ENCODE results near the gene MRPL14.

Gene MRPL14

DNA sequence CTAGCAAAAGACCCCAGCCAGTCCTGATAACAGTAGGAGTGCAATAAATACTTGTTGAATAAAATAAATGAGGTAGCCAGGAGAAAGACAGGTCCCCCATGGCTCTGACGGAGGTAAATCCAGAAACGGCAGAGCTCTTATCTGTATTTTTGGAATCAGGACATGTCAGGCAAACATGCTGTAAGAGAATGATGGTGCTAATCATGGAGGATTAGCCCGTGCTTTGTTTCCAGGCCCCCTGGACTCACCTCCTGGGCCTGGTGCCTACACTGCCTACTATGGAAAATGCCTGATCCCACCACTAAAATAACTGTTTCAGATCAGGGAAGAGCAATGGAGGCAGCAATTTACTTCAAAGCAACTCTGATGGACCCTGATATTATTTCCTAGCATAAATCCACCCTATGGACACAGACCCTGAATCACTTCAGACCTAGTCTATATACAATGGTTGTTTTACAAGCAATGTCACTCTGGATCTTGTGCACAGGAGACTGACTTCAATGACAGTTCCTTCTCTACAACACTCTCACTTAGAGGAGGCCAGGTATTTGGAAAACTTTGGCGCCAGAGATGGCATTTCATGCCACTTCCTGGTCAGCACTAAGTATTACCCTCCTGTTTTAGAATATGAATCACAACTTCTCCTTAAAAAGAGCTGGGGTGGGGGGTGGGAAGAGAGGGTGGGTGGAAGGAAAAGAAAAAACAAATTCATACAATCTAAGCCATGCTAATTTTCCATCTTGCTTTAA is 6.4 kb downstream of the MRPL14 start:
- DNase-seq = no peak

DNA sequence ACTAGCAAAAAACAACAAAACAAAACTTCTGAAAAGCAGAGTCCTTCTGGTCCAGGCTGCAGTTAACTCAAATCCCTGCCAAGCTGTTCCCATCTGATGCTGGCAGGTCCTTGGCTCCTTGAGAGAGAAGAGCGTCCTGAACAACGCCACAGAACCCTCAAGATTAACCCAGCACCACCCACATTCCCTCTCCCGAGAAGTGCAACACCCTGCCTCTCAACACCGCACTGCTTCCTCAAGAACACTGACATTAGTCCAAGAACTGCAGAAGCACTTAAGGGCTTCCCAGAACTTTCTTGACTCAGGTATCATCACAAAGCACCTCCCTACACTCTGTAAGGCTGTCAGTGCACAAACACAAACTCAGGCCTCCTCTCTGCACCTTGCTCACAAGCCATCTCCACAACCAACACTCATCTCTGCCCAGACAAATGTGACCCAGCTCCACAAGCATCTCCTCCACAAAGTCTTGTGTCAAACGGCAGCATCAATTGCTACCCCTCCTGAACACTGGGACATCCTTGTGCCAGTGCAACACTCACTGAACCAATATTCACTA is 7.5 kb downstream of the MRPL14 start:
- DNase-seq = no peak

DNA sequence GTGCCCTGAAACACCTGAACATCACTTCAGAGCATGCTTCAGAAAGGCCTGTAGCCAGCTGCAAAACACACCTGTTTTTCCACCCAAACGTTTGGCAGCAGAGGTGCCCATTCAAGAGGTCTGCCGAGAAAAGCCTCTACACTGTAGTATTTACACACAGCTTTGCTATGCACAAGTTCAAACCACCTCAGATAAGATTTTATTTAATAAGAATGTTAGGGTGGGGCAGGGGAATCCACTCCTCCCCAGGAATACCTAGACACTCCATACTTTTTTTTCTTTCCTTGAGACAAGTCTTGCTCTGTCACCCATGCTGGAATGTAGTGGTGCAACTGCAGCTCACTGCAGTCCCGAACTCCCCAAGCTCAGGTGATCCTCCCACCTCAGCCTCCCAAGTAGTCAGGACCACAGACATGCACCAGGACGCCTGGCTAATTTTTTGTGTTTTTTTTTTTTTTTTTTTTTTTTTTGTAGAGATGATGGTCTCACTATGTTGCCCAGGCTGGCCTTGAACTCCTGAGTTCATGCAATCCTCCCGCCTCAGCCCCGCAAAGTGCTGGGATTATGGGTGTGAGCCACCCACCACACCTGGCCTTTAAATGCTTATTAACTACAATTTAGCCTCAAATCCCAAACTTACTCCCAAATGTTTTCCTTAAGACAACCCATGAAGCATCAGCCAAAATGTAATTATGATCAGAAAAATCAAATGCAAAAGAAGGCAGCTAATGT is 9.7 kb downstream of the MRPL14 start:
- DNase-seq = no peak

DNA sequence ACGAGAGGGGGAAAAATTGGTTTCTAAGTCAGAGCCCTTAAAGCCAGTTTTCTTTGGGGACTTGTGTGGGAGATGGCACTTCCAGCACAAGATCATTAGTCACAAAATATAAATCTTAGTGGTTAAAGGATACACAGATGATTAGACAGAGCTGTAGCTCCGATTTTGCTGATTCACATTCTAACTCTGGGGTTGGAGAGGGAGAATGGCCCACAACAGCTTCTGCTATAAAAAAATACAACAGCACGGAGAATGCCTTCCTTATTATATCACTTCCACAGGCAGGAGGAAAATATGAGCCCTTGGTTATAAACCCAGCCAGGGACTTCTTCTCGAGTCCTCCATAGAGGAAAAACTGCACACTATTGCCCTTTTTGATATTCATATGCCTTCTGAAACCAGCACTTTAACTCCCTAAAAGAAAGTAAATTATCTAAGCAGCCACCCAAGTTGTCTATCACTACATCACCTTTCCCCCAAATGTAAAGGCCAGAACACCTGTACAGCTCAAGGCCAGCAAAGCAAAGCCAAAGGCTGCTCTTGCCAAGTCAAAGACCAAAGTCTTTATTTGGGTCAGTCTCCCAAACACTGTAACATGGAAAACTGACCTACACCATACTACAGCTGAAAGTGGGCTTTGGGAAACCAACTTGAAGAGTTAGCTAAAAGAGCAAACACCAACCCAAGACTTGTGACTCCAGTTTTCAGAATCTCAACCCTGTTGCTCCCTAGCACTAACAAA is 10.4 kb downstream of the MRPL14 start:
- DNase-seq = no peak

DNA sequence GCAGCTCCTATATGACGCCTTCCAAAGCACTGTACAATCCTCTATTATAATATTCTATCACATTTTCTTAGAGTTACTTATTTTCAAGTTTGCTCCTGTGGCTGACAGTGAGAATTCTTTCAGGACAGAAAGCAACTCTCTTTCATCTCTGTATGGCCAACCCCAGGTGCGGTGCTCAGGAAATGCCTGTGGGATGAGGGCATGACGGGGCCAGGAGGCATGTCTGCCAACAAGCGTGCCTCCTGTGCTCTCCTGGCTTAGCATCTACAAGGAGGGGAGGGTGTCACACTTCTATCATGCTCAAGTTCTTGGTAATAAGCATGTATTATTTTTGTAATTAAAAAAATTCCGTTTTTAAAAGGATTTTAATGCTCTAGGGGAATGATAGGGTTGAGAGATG is 11.4 kb downstream of the MRPL14 start:
- no peak for DNase-seq

DNA sequence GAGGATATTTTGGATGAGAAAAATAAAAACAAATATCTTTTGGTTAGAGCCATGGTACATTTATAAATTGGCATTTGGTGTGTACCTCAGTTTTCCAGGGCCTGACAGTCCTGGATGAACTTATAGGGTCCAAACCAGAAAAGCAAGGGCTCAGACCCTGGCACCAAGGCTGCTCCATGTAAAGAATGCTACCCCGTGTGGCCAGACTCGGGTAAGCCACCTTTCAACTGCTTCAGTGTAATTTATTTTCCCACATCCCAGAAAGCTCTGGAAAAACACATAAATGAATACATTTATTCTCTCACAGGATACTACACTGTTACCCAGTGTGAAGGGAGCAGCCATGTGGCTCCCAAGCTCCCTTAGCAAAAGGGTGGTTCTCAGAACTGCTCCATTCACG is 13.8 kb downstream of the MRPL14 start:
- DNase-seq = no peak

DNA sequence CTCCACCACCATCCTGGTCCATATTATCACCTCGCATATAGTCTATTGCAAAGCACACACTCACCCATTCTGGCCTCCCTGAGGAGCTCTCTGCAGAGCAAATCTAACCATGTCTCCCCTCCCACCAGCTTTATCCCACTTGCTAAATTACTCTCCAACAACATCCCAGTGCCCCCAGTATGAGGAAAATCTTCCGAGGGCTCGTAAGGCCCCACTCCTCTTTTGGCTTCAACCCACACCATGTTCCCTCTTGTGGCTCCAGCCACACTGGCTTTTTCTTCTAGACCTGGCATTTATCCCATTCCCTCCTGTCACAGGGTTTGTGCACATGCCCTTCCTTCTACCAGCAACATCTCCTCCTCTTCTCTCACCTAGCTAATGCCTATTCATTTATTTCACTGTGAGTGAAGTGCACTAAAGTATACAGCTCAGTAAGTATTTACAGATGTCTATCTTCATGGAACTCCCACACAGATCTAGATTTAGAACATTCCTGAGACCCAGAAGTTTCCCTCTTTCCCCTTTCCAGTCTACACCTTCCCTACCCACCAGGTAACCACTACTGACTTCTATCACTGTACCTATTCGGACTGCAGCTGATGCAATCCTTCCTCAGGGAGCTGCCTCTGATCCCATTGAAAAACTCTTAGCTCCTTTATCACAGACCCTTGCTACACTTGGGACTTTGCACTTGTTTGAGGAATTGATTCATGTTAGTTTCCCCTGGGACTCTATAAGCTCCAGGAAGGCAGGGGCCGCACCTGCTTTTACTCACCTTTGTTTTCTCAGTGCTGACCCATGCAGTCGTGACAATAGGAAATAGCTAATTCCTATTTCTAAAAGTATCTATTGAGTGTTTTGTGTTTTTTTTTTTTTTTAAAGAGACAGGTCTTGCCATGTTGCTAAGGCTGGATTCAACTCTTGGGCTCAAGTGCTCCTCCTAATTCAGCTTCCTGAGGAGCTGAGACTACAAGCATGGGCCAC is 15.5 kb downstream of the MRPL14 start:
- DNase-seq = no peak

DNA sequence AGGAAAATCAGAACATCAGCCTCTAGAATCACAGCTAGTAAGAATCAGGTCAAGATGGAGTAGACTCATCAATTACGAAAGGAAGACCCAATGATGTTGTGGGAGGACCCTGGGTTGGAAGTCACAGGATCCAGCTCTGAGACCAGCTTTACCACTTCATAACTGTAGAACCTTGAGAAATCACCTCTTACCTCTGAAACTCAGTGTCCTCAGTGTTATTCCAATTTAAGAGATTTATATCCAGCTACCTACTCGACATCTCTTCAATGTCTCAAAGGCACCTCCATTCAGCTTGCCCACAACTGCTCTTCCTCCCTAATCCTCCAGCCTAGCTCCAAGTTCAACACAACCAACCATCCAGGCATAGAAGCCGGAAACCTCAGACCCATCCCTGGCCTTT is 16.3 kb downstream of the MRPL14 start:
- DNase-seq = no peak

DNA sequence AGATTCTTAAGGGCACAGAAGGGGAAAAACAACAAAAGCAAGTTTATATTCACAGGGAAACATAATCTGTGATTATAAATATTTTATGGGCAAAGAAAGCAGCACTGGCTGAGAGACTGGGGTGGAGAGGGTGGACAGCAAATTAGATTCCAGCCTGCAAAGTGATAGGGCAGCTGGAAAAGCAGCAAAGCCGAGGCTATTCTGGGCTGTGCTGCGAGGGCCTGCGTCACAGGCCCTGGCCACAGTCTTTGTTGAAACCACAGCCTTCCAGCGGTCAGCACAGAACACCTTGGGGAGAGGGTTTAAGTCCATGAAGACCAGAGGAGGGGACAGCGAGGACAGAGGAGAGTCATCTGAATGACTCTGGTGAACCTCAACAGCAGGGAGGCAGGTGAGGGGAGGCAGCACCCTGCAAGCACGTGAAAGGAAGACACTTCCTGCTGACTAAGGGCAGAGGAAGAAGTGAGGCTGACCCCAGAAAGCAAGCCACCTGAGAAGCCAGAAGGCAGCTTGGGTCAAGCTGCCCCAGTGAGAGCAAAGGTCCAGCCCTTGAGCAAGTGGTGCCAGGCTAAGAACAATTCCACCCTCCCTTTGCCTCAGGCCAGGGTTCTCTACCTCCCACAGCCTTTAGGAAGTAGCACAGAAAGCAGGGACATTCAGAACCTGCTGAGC is 17.1 kb downstream of the MRPL14 start:
- no peak for DNase-seq

DNA sequence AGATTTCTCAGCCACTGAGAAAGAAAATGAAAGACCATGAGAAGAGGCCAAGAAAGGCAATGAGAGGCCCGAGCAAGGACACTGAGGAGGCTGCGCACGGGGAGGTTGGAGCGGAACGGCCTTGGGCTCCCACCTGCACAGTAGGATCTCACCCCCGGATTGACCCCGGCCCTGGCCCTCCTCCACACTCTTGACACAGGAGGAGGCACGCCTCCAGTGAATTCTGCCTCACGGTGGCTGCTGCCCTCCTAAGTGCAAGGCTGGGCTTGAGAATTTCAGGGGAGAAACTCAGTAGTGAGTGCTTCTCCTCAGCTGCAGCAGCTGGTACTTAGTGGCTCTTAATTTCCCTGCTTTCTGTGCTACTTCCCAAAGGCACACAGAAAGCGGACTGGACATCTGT is 18.0 kb downstream of the MRPL14 start:
- DNase-seq = no peak

DNA sequence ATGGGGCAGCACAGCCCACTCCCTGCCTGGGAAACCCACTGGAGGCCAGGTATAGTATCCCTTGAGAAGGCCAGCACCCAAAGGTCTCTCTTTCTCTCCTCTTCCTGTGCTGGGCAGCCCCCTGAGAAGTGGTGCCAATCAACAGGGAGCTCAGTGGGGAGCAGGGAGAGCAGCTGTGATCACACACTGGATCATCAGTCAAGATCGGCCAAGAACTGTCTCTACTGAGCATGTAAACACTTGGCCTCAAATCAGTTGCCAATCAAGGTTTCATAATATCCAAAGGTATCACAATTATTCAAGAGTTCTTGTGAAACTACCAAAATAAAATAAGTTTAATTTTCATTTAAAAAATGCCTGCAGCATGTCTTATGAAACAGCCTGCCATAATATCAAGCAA is 18.8 kb downstream of the MRPL14 start:
- no peak for DNase-seq

DNA sequence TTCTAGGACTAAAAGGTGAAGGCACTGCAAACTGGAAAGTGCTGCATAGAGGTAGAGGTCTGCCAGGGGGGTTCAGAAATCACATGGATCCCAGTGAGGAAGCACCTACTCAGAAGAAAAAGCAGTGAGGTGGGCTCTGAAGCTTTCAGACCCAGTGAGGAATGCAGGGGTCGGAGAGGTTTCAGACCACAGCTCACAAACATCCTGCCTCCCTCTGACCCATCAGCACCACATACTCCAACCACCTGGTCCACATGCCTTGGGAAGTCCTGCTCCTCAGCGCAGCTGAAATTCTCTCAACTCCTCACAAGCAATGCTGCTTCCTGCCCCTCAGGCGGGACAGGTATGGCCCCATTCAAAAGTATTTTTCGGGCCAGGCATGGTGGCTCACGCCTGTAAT is 20.2 kb downstream of the MRPL14 start:
- DNase-seq = no peak

DNA sequence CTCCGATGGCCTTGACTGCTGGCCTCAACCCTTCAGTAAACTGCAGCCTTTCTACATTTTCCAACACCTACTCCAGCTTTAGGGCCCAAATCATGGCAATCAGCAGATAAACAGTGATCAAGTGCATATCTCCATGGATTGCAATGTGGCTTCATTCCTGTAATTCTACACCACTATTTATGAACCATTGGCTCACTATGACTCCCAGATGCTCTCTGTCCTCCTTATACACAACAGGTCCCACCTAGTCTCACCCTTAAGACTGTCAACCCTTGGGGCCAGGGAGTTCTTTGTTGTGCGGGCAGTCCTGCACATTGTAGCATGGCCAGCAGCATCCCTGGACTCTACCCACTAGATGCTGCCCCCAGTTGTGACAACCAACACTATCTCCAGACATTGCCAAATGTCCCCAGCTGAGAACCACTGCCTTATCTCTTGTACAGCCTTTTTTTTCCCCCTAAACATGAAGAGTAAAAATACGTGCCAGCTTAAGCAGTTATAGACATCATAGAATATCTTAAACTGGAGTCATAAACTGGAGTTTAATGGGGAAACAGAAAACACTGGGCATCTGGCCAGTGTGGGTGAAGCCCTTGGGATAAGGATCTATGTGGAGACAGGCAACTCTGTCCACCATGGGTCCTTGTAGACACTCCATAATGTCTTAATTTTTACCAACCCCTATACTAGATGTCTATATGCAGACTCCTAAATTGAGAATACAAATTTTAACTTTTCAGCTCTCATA is 21.1 kb downstream of the MRPL14 start:
- DNase-seq = no peak

DNA sequence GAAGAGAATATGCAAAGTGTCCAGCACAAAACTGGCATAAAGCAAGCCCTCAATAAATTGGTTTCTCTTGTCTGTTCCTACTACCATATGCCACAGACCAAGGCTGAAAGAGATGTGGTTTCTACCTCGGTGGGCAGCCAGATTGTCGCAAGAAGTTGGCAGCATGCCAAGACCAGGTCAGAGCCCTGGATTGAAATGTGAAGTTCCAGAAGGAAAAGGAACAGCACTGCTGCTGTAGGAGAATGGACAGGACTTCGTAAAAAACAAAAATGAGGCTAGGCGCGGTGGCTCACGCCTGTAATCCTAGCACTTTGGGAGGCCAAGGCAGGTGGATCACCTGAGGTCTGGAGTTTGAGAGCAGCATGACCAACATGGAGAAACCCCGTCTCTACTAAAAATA is 22.1 kb downstream of the MRPL14 start:
- DNase-seq = no peak

DNA sequence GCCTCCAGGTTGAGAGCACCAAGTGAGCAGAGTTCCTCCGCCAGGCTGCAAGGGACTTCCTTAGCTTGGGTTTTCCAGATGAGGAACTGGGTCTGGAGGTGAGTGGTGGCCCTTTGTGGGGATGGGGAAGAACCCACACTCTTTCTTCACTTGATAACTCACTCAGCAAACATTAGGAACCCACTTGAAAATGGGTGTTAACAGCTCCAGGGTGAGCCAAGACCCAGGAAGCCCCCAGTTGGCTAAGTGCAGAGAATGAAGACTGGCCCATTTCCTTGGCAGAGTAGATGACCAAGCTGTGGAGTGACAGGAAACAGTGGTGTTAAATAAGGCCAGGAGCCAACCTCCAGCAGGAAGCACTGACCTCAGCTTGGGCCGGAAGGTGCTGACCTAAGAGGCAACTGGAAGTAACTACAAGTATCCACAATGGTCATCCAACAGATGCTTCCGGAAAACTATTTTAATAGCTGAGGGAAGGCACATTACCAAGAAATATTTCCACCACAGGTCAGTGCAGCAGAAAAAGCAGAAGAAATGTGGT is 22.7 kb downstream of the MRPL14 start:
- DNase-seq = no peak

DNA sequence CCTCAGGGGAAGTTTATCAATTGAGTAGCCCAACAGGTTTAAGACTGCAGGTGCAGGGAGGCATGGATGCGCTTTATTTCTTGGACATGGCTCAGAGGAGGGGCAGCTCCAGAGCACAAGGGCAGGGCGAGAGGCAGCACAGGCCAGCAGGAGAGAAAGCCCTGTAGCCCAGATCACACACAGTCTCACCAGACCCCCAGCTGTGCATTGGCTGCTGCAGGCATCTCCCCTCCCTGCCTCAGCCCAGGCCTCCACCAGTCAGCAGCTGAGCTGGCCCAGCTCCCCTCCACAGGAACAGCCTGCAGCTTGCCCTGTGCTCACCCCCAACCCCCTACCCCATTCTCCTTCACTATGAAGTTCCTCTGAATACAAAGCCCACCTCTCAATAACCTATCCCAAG is 24.7 kb downstream of the MRPL14 start:
- DNase-seq = no peak

DNA sequence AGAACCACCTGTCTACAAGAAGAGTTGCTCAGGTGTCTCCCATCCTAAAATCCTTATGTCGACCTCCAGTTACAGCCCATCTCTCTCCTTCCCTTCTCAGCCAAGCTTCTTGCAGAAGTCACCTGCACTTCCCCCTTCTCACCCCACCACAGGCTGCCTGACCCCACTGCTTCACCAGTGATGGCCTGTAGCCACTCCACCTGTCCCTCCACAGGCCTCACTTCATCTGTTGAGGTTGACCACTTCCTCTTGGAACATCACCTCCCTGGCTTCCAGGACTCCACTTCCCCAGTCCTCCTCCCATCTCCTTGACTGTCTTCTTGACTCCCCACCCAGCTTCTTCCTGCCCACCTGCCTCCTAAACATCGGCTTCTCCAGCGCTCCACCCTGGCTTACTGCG is 25.4 kb downstream of the MRPL14 start:
- no peak for DNase-seq

DNA sequence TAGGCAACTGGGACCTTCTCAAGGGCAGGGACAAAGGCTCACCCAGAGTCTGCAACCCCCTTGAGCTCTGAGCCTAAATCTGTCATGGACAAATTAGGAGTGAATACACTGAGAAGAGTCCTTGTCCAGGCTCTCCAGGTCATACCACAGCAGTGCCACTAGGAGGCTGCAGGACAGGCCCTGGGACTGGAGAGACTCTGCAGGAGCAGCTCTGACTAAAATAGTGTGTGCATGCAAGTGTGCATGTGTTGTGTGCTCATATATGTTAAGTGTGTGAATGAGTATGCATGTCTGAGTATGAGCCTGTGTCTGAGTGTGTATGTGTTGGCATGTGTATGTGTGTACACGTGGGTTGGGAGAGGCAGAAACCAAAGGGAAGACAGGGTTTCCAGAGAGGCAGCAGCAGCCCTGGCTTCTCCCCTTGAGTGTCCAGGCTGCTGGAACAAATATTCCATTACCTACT is 27.1 kb downstream of the MRPL14 start:
- DNase-seq = no peak

DNA sequence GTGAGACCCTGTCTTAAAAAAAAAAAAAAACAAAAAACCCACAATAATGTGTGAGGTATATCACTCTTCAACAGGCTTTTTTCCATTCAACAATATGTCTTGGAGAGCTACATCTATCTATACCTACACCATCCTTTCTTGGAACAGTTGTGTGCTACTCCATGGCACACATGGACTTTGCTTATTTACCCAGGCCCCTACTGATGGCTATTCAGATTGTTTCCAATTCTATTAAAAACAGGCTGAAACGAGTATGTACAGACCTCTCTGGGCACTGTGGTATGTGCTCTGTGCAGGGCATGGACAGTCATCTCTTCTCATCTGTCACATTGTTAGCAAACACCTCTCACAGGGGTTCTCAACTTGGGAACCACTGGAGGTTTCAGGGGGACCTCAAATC is 28.1 kb downstream of the MRPL14 start:
- DNase-seq = no peak

DNA sequence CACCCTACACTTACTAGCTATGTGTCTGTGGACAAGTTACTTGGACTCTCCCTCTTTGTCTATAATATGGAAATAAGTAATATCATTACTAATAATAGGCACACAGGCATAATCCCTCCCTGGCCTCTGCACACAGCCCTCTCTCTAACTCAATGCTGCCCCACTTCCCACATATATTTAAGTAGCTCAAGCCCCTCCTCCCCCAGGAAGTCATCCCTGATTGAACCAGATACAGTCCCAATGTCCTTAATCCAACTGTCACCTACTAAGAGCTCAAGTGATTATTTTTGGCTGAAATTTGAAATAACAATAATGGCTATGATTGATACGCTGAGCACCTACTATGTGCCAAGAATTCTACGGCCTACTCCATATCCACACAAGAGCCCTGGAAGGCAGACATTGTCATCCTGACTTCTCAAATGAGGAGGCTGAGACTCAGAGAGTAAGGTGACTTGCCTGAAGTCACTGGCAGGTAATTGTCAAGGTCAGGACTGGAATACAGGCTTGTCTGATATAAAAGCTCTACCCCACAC is 29.4 kb downstream of the MRPL14 start:
- DNase-seq = no peak

All from stimulated activated CD4-positive, alpha-beta T cell treated with anti-CD3 and anti-CD28 coated beads, Interleukin-12 subunit alpha, Interleukin-12 subunit beta, amount 100 ng/mL, for 4 hours (primary cell).